HFFc6 (cell line): Measurements from ENCODE around the gene TP73. TPM values are rescaled to one million over a fixed set of nuclear protein-coding genes. Genes with fewer than 3 reads are reported as not detected.

Source experiments
- DNase-seq: peaks from one replicate; pipeline ENCODE4 v3.0.0-alpha.2; 2018
- H3K27ac Mint-ChIP-seq: 2 replicates; pipeline ENCODE4 v1.8.0; 2020; ENCODE audit warnings: mild to moderate bottlenecking, mixed read lengths
- H3K27me3 Mint-ChIP-seq: 2 replicates; pipeline ENCODE4 v1.8.0; 2021; ENCODE audit warnings: mild to moderate bottlenecking, moderate library complexity, mixed read lengths; ENCODE audit not compliant: insufficient read depth
- H3K36me3 Mint-ChIP-seq: 2 replicates; pipeline ENCODE4 v1.8.0; 2021; ENCODE audit warnings: low read depth, mixed read lengths
- H3K4me1 Mint-ChIP-seq: 2 replicates; pipeline ENCODE4 v1.8.0; 2020; ENCODE audit warnings: low read depth, mixed read lengths
- H3K4me3 Mint-ChIP-seq: 2 replicates; pipeline ENCODE4 v1.8.0; 2020; ENCODE audit warnings: mild to moderate bottlenecking, moderate library complexity, mixed read lengths
- H3K9me3 Mint-ChIP-seq: 2 replicates; pipeline ENCODE4 v1.8.0; 2020; ENCODE audit warnings: mild to moderate bottlenecking, mixed read lengths
- total RNA-seq, 6 experiments: library from RNA; stranded (reverse); fragmentation: NEBNext Ultra II Directional; extraction: Animal tissue kit (Norgen Biotek cat#: 25700); gene quantifications; 2 replicates in 1 of 6; 3 replicates in 5 of 6; pipeline ENCODE4 v1.2.3, GENCODE V29; 2021
- TF ChIP-seq, protein P1 (sequence below): fragments of 200-600 bp; sonication (generic); IDR thresholded peaks from 2 replicates; pipeline ENCODE4 v1.5.0; 2021; ENCODE audit warnings: antibody characterized with exemption, mild to moderate bottlenecking

Gene TP73
- total RNA-seq, 6 experiments from 2014 or later, result not detected

DNA sequence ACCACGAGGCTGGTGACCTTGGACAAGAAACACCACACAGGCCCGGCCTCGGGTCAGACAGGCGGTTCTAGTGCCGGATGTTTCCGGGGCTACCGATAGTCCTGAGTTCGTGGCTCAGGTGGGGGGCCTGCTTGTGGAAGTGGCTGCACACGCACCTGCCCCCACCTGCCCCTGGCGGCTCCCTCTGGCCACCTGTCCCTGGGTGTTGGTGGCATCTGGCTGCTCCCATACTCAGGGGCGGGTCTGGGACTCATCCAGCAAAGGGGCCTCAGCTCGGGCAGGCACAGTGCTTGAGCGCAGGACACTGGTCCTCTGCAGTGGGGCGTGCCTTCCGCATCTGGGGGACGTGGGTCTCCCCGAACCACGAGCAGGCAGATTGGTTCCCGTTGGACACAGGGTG lies 33.6 kb downstream of the TP73 start:
- Mint-ChIP-seq H3K27me3 (peaks cover 26% of the 10 kb centered on the region), H3K27ac (no peak overlapping the region), H3K9me3 (no peaks in the 10 kb centered on the region), H3K4me1 (no peaks in the 10 kb centered on the region), H3K36me3 (no peaks in the 10 kb centered on the region), H3K4me3 (no peak overlapping the region)
- no peak for DNase-seq
- TF ChIP-seq, protein P1, sequence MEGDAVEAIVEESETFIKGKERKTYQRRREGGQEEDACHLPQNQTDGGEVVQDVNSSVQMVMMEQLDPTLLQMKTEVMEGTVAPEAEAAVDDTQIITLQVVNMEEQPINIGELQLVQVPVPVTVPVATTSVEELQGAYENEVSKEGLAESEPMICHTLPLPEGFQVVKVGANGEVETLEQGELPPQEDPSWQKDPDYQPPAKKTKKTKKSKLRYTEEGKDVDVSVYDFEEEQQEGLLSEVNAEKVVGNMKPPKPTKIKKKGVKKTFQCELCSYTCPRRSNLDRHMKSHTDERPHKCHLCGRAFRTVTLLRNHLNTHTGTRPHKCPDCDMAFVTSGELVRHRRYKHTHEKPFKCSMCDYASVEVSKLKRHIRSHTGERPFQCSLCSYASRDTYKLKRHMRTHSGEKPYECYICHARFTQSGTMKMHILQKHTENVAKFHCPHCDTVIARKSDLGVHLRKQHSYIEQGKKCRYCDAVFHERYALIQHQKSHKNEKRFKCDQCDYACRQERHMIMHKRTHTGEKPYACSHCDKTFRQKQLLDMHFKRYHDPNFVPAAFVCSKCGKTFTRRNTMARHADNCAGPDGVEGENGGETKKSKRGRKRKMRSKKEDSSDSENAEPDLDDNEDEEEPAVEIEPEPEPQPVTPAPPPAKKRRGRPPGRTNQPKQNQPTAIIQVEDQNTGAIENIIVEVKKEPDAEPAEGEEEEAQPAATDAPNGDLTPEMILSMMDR, result no peak

DNA sequence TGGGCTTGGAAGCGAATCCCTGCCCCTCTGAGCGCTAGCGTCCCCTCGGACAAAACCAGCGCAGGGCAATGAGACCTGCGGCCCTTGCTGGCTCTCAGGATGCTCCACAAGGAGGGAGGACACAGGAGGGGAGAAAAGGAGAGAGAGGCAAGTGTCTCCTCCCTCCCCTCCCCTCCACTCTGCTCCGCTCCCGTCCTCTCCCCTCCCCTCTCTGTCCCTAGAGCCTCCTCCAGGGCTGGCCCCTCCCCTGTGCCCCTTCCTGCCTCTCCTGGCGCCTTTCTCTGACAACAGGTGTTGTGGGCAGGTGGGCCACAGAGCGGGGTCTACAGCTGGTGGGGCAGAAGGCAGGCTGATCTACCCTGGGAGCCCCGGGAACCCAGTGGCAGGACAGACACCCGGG lies 35.2 kb downstream of the TP73 start:
- Mint-ChIP-seq H3K4me1 (no peaks in the 10 kb centered on the region), H3K36me3 (no peaks in the 10 kb centered on the region), H3K4me3 (no peak overlapping the region), H3K27ac (no peak overlapping the region), H3K27me3 (peaks cover 29% of the 10 kb centered on the region), H3K9me3 (no peaks in the 10 kb centered on the region)
- TF ChIP-seq, protein P1, result no peak
- DNase-seq, result no peak

DNA sequence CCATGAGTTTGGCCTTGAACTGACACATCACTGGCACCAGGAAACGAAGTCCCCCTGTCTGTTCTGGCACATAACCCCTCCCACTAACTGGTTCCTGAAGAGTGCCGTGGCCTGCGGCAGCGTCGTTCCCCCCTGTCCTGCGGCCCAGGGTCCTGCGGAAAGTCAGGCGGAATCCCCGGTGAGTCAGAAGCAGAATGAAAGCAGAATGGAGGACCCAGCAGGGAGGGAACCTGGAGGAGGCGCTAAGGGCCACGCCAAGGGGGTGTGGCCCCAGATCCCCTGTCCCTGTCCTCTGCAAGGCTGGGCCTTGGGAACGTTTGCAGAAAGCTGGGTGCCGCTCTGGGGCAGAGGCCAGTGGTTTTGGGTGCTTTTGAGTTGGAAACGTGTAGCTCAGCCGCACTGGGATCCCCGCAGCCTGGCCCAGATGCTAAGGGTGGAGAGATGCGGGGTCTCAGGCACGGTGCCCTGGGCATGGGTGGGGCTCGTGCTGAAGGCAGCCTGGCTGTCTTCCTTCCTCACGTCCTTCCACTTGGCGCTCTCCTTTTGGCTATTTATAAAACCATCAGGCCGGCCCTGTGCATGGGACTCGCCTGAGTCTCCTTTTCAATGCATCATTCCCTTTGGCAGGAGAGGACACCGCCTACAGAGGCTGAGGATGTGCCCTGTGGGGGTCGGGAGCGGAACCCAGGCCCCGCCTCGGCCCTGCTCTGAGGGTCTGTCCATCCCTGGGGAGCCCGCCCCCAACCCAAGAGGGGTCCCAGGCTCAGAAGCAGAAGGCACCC lies 36.2 kb downstream of the TP73 start:
- no peaks in the 10 kb centered on the region for H3K36me3 Mint-ChIP-seq
- no peak for DNase-seq
- TF ChIP-seq, protein P1, result no peak
- no peaks in the 10 kb centered on the region for H3K4me1 Mint-ChIP-seq
- no peak overlapping the region for H3K27ac Mint-ChIP-seq
- no peaks in the 10 kb centered on the region for H3K9me3 Mint-ChIP-seq
- H3K27me3 Mint-ChIP-seq, result peaks cover 29% of the 10 kb centered on the region
- no peak overlapping the region for H3K4me3 Mint-ChIP-seq

DNA sequence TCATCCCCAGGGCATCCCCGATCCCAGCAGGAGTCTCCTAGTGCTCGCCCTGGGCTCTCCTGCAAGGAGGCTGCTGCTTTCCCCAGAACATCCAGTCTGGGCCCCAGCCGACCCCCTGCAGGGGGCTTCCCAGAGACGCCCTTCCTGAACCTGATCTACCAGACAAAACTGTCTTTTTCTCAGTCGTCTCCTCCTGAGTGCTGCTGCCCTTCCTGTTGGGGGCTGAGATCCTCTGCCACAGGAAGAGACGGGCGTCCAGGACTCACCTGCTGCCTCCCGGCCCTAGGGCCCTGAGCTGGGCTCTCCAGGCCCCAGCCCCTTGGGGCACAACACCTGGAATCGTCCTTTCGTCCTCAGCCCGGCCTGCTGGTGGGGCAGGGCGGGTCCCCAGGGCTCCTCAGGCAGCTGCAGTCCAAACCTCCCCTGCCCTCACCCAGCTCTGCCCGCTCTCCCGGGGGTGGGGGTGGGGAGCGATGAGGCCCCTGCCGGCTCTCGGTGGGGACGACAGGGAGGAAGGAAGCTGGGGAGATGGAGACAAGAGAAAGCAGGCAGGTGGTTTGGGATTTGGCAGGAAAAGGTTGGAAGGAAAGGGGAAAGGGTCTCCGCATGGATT lies 36.9 kb downstream of the TP73 start:
- Mint-ChIP-seq H3K4me3 (no peak overlapping the region), H3K27me3 (peaks cover 29% of the 10 kb centered on the region), H3K4me1 (no peaks in the 10 kb centered on the region), H3K36me3 (no peaks in the 10 kb centered on the region), H3K27ac (no peak overlapping the region), H3K9me3 (no peaks in the 10 kb centered on the region)
- DNase-seq, result no peak
- TF ChIP-seq, protein P1, result no peak

DNA sequence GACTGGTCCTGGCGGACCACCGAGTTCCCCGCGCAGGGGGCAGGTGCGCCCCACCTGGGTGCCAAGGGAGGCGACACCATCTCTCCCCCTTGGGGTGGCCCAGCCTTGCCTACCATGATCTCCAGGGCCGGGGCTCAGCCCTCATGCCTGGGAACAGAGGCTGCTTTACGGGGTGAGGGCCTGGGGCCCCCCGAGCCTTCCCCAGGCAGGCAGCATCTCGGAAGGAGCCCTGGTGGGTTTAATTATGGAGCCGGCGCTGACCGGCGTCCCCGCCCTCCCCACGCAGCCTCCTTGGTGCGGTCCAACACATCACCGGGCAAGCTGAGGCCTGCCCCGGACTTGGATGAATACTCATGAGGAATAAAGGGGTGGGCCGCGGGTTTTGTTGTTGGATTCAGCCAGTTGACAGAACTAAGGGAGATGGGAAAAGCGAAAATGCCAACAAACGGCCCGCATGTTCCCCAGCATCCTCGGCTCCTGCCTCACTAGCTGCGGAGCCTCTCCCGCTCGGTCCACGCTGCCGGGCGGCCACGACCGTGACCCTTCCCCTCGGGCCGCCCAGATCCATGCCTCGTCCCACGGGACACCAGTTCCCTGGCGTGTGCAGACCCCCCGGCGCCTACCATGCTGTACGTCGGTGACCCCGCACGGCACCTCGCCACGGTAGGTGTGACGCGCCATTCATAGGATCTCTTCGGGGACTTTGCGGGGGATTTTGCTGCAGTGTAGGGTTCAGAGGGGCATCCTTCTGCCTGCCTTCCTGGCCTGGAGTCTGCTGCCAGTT lies 38.2 kb downstream of the TP73 start:
- Mint-ChIP-seq H3K4me1 (no peaks in the 10 kb centered on the region; the same call in 1 of the 2 replicates), H3K27ac (no peak overlapping the region), H3K36me3 (no peaks in the 10 kb centered on the region), H3K4me3 (no peak overlapping the region), H3K27me3 (peaks cover 23% of the 10 kb centered on the region), H3K9me3 (no peaks in the 10 kb centered on the region)
- TF ChIP-seq, protein P1, result no peak
- no peak for DNase-seq
